AG04449 (cell line): ENCODE results near the gene CDHR4.
"Not testable (repeated sequence)": the region's sequence is repeated elsewhere in the genome, so short reads cannot be mapped to it uniquely, and the experiment has no call there.

Experiments
- CTCF ChIA-PET: fragments of 350-600 bp; formaldehyde crosslinking; extraction: SDS; loops from one replicate; lab custom pipeline; 2021; ENCODE audit warnings: antibody characterized with exemption; lab: Yijun Ruan, JAX
- POLR2A ChIA-PET: fragments of 400-600, 350-600 bp; formaldehyde crosslinking; extraction: SDS; loops from one replicate; lab custom pipeline; 2020; ENCODE audit warnings: antibody characterized with exemption, inconsistent platforms; lab: Yijun Ruan, JAX
- DNase-seq: peaks from one replicate; pipeline ENCODE4 v3.0.0-alpha.2; 2010; ENCODE audit warnings: low read depth, low spot score
- H3K4me3 ChIP-seq: 2 replicates; pipeline ENCODE4 v1.5.1; 2011; ENCODE audit warnings: low read depth, mild to moderate bottlenecking, control low read depth, low read length
- TF ChIP-seq, protein P1 (sequence below): IDR thresholded peaks from one replicate; pipeline ENCODE4 v1.5.1; 2011; ENCODE audit warnings: mild to moderate bottlenecking, moderate library complexity, low read length, control low read depth, inconsistent platforms; ENCODE audit not compliant: insufficient read depth; ENCODE audit errors: missing control alignments

The CDHR4 gene

DNA sequence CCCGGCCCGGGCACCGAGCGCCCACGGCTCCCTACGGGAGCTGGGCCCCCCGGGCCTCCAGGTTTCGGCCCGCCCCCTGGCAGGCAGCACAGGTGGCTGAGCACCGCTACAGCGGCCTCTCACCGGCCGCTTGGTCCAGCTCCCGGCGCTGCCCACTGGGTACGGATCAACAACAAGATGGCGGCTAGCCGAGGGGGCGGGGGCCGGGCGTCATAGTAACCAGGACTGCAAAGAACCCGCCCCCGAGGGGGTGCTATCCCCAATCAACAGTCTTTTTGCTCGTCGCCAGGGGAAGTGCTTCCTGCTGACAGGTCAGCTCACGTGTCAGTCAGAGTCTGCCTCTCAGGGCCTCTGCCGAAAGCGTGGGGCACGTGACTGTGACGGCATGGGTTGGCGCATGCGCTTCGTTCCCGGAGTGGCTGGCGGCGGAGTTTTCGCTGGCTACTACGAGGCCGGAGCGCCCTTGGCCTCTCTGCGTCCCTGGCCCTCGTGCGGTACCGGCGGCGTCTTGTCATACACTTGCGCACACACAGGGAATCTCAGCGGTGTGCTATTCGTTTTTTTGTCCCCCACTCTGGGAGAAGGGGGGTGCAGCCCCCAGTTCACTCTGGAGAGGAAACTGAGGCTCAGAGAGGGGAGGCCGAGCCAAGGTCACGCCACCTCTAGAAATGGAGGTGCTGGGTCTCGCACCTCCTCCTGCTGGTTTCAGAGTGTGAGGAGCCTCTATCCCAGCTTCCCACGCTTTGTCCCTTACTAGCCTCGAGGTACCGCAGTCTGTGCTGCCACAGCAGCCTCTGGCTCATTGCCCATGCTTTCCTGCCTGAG lies 13.1 kb downstream of the CDHR4 start, which contains the start of gene IP6K1:
TSS of gene IP6K1 (minus strand) at position 186 of the 825 bp plus-strand sequence. CDS start 38,502 bp downstream, outside the sequence.
- DNase-seq: peak; percentile 98
- ChIA-PET POLR2A (interaction anchor here (0.7 to 1.8 kb wide), 4 partner anchors 13 to 19 kb away, joined by 4 to 8 read pairs (median 4); partner anchors contain the start of genes CDHR4 and INKA1), CTCF (interaction anchor here (1.2 to 4.0 kb wide), 5 partner anchors 16 to 83 kb away, joined by 3 to 48 read pairs (median 10); partner anchors contain the start of genes CDHR4 and INKA1)
- TF ChIP-seq, protein P1, sequence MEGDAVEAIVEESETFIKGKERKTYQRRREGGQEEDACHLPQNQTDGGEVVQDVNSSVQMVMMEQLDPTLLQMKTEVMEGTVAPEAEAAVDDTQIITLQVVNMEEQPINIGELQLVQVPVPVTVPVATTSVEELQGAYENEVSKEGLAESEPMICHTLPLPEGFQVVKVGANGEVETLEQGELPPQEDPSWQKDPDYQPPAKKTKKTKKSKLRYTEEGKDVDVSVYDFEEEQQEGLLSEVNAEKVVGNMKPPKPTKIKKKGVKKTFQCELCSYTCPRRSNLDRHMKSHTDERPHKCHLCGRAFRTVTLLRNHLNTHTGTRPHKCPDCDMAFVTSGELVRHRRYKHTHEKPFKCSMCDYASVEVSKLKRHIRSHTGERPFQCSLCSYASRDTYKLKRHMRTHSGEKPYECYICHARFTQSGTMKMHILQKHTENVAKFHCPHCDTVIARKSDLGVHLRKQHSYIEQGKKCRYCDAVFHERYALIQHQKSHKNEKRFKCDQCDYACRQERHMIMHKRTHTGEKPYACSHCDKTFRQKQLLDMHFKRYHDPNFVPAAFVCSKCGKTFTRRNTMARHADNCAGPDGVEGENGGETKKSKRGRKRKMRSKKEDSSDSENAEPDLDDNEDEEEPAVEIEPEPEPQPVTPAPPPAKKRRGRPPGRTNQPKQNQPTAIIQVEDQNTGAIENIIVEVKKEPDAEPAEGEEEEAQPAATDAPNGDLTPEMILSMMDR: no peak
- H3K4me3 ChIP-seq: peak within 1 kb of the TSS; percentile 76

DNA sequence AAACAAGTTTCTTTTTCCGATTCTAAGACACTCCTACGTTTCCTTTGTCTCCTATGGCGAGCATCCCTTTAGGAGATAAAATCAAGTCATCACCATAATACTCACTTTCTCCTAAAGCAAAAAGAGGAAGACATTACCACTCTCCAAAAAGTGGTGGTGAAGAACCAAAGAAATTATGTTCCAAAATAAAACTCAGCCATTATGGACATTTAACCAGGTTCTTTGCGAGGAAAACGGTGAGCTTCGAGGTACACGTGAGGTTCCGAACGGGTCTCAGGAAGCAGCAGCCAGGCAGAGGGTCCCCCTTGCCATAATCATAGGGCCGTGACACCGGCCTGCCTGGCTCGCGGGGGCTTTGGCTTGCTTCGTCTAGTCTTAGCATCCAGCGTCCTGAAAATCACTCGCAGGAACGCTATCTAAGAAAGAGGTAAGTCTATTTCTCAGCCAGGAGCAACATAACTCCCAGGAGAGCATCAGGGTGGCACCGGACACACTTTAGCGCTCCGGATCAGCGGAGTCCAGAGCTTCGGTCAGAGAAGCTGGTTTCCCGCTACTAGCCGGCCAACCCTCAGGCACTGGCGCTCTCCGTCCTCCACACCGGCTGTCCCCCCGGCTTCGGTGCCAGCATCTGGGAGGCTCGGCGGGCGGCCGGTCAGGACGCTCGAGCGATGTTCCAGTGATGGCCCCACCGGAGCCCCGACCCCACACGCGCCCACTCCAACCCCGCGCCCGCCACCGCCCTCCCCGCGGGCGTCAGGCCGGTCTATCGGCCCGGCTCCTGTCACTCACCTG lies 13.9 kb downstream of the CDHR4 start:
- CTCF ChIA-PET: interaction anchor here (1.5 to 4.0 kb wide), 3 partner anchors 17 to 53 kb away, joined by 4 to 48 read pairs (median 10); partner anchors contain the start of genes CDHR4 and INKA1
- TF ChIP-seq, protein P1: no peak
- no peak for DNase-seq
- H3K4me3 ChIP-seq: peak overlapping the region; percentile 76
- POLR2A ChIA-PET: interaction anchor here (0.7 to 1.8 kb wide), 4 partner anchors 13 to 20 kb away, joined by 4 to 8 read pairs (median 4); partner anchors contain the start of genes CDHR4 and INKA1

DNA sequence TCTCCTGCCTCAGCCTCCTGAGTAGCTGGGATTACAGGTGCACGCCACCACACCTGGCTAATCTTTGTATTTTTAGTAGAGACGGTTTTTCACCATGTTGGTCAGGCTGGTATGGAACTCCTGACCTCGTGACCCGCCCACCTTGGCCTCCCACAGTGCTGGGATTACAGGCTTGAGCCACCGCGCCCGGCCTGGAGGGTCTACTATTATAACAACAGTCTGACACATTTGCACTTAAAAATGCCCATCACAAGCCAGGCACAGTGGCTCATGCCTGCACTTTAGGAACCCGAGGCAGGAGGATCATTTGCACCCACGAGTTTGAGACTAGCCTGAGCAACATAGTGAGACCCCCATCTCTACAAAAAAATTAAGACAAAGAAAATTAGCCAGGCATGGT lies 17.4 kb downstream of the CDHR4 start:
- DNase-seq, H3K4me3 ChIP-seq, CTCF ChIA-PET: not testable (repeated sequence)
- POLR2A ChIA-PET: interaction anchor here (0.6 kb wide), 1 partner anchor 16 kb away, joined by 4 read pairs; no protein-coding TSS in a partner anchor

DNA sequence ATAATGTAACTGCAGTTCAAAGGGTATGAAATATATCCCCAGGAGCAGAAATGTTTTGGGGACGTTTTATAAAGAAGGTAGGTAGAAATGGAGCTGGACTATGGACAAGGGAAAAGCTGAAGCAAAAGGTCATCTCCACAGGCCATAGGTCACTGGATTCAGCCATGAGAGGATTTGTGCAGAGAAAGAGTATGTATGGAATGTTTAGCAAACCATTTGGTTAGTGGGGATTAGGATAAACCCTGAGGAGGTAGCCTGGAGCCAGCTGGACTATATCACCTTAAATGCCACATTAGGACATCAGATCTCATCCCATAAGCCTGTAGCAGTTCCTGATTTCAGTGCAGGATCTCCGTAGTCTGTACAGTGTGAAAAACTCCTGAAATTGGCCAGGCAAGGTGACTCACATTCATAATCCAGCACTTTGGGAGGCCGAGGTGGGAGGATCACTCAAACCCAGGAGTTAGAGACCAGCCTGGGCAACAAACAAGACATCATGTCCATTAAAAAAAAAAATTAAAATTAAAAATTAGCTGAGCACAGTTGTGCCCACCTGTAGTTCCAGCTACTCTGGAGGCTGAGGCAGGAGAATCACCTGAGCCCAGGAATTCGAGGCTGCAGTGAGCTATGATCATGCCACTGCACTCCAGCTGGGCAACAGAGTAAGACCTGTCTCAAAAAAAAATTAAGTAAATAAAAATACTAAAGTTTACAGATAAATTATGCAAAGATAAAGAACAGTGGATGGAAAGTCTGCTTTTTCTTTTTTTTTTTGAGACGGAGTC lies 18.1 kb downstream of the CDHR4 start:
- CTCF ChIA-PET: no interaction called here
- TF ChIP-seq, protein P1: no peak
- POLR2A ChIA-PET: no interaction called here
- H3K4me3 ChIP-seq: no peak overlapping the region
- no peak for DNase-seq

DNA sequence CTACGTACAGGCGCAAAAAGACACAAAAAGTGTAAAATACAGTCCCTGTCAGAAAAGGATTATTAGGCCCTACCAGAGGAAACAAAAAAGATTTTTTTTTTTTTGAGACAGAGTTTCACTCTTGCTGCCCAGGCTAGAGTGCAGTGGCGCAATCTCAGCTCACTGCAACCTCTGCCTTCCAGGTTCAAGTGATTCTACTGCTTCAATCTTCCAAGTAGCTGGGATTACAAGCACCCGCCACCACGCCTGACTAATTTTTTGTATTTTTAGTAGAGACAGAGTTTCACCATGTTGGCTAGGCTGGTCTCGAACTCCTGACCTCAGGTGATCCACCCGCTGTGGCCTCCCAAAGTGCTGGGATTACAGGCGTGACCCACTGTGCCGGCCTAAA lies 18.7 kb downstream of the CDHR4 start:
- POLR2A ChIA-PET, H3K4me3 ChIP-seq, DNase-seq: not testable (repeated sequence)
- CTCF ChIA-PET: interaction anchor here (1.5 kb wide), 1 partner anchor 21 kb away, joined by 7 read pairs; no protein-coding TSS in a partner anchor

DNA sequence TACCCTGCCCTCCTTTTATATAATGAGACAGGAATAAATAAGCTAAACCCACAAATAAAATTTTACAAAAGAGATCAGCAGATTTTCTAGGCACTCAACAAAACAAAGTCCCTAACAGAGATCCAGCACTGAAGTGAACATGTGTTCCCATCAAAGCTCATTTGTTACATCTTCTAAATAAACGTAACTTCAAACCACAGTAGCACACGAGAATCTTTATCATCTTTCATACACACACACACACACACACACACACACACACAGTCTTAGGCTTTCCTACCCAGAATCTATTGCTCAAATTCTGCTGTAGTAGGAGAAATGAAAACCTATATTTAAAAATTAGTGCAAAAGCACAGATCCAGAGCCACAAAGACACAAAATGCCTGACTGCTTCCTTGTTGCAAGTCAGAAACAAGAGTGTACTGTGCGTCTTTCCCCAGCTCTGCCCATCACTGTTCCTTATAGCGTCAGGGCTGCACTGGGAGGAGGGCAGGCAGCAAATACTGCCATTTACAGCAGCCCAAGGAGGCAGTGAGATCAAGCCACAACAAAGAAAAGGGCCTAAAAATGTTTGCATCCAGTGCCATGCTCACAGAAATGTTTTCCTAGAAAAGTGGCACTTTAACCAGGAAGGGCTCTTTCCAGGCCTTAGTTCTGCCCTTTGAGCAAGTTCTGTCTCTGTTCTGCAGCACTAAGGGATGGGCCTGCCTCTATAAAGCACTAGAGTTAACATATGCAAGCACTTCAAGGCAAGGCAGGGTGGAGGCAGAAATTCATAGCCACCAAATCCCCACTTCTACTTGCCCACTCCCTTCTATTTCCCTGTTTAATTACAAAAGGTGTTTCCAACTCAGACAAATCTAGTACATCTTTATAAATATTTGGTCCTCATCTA lies 19.3 kb downstream of the CDHR4 start:
- ChIA-PET CTCF (interaction anchor here (1.5 kb wide), 1 partner anchor 22 kb away, joined by 7 read pairs; no protein-coding TSS in a partner anchor), POLR2A (no interaction called here)
- TF ChIP-seq, protein P1: no peak
- no peak overlapping the region for H3K4me3 ChIP-seq
- DNase-seq: no peak
